T-helper 17 cell (primary cell): ENCODE data around the gene PCDH18. TPM values are rescaled to one million over a fixed set of nuclear protein-coding genes. Genes with fewer than 3 reads are reported as not detected.

Experiments used
- ATAC-seq: fragments of 150-1000 bp; cut with Tn5 transposase; 2 replicates; pipeline ENCODE4 v1.10.0; 2021; ENCODE audit warnings: mild to moderate bottlenecking, moderate library complexity
- DNase-seq, 3 donors: peaks; one replicate each; pipeline versions ENCODE4 v3.0.0 to v3.0.0-alpha.2; 2020 to 2021
- H3K9me3 ChIP-seq: one replicate; pipeline ENCODE4 v1.7.0; 2013; ENCODE audit warnings: low read length, mild to moderate bottlenecking; ENCODE audit not compliant: control insufficient read depth, poor library complexity, severe bottlenecking
- H3K27ac Mint-ChIP-seq: one replicate; pipeline ENCODE4 v1.8.0; 2022; ENCODE audit warnings: mild to moderate bottlenecking, moderate library complexity, mixed read lengths
- H3K27me3 Mint-ChIP-seq: one replicate; pipeline ENCODE4 v1.8.0; 2022; ENCODE audit warnings: mixed read lengths
- H3K36me3 Mint-ChIP-seq: one replicate; pipeline ENCODE4 v1.8.0; 2022; ENCODE audit warnings: low read depth, mixed read lengths
- H3K4me1 Mint-ChIP-seq: one replicate; pipeline ENCODE4 v1.8.0; 2022; ENCODE audit warnings: mild to moderate bottlenecking, mixed read lengths
- H3K4me3 Mint-ChIP-seq: one replicate; pipeline ENCODE4 v1.8.0; 2022; ENCODE audit warnings: mild to moderate bottlenecking, moderate library complexity, mixed read lengths
- total RNA-seq, 4 donors: library from RNA in 2 of 4; stranded (reverse) in 2 of 4; gene quantifications; one replicate each; pipeline ENCODE4 v1.2.3 and lab custom pipeline; 2022 to 2026

PCDH18 gene
- total RNA-seq (under 1 TPM in 1 of 2 donors, not detected in 1; 0.05 TPM), total RNA-seq (lab: John Stamatoyannopoulos, UW) (0 to 0.45 reads per million in 2 donors)

GRCh38 chr4:137531986-137532868 is at the start of gene PCDH18:
PCDH18 (minus strand) TSS chr4:137532494; CDS start chr4:137532088, 406 bp downstream.
- Mint-ChIP-seq H3K27me3 (no peaks in the 10 kb centered on the region), H3K27ac (no peak within 1 kb of the TSS), H3K4me1 (peaks cover 3% of the 10 kb centered on the region), H3K36me3 (no peaks in the 10 kb centered on the region), H3K4me3 (no peak within 1 kb of the TSS)
- DNase-seq (no peak), ATAC-seq (peak; percentile 62)
- no peaks in the 10 kb centered on the region for H3K9me3 ChIP-seq

- Mint-ChIP-seq H3K27me3 (no peaks in the 10 kb centered on the region), H3K27ac (no peak overlapping the region), H3K4me1 (no peaks in the 10 kb centered on the region), H3K36me3 (no peaks in the 10 kb centered on the region), H3K4me3 (no peak overlapping the region)
- H3K9me3 ChIP-seq: no peaks in the 10 kb centered on the region
- ATAC-seq: no peak
- no peak for DNase-seq
Measured at GRCh38 chr4:137576446-137576845, 44.2 kb upstream of the PCDH18 start.

DNA sequence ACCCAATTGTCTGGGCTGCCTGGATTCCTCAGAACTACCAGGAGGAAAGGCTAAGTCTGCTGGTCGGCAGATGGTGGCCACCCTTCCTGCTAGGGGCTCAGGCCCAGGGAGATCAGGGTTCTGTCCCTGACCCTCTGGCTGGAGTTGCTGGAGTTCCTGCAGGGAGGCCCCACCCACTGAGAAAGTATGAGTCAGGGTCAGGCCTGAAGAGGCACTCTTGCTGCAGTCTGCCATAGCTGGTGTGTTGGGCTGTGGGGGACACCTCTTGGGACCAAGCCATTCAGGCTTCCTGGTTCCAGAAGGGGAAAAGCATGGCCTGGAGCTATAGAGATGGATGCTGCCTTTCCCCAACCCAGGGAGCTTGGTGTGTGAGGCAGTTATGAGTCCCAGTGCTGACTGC is 40.4 kb upstream of the PCDH18 start:
- Mint-ChIP-seq H3K4me1 (no peaks in the 10 kb centered on the region), H3K4me3 (no peak overlapping the region), H3K27ac (no peak overlapping the region), H3K27me3 (no peaks in the 10 kb centered on the region), H3K36me3 (no peaks in the 10 kb centered on the region)
- DNase-seq (no peak), ATAC-seq (no peak)
- H3K9me3 ChIP-seq: no peaks in the 10 kb centered on the region

DNA sequence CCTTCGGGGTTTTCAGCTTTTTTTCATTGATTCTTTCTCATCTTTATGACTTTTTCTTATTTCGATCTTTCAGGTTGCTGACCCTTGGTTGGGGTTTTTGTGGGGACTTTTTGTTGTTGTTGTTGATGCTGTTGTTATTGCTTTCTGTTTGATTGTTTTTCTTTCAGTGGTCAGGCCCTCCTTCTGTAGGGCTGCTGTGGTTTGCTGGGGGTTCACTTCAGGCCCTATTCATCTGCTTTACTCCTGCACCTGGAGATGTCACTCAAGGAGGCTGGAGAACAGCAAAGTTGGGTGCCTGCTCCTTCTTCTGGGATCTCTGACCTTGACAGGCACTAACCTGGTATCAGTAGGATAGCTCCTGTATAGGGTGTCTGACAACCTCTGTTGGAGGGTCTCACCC is 39.9 kb upstream of the PCDH18 start:
- ATAC-seq (no peak), DNase-seq (no peak)
- no peak overlapping the region for H3K27ac Mint-ChIP-seq
- no peaks in the 10 kb centered on the region for H3K27me3 Mint-ChIP-seq
- H3K4me1 Mint-ChIP-seq: no peaks in the 10 kb centered on the region
- no peaks in the 10 kb centered on the region for H3K36me3 Mint-ChIP-seq
- no peaks in the 10 kb centered on the region for H3K9me3 ChIP-seq
- no peak overlapping the region for H3K4me3 Mint-ChIP-seq

- Mint-ChIP-seq H3K27me3 (no peaks in the 10 kb centered on the region), H3K36me3 (no peaks in the 10 kb centered on the region), H3K27ac (no peak overlapping the region), H3K4me1 (no peaks in the 10 kb centered on the region), H3K4me3 (no peak overlapping the region)
- ATAC-seq: no peak
- no peak for DNase-seq
- no peaks in the 10 kb centered on the region for H3K9me3 ChIP-seq
Measured at GRCh38 chr4:137559801-137560200, 27.5 kb upstream of the PCDH18 start.

GRCh38 chr4:137558951-137559350 is 26.7 kb upstream of the PCDH18 start:
- Mint-ChIP-seq H3K27ac (no peak overlapping the region), H3K4me1 (no peaks in the 10 kb centered on the region), H3K36me3 (no peaks in the 10 kb centered on the region), H3K27me3 (no peaks in the 10 kb centered on the region), H3K4me3 (no peak overlapping the region)
- no peaks in the 10 kb centered on the region for H3K9me3 ChIP-seq
- DNase-seq (no peak), ATAC-seq (no peak)

DNA sequence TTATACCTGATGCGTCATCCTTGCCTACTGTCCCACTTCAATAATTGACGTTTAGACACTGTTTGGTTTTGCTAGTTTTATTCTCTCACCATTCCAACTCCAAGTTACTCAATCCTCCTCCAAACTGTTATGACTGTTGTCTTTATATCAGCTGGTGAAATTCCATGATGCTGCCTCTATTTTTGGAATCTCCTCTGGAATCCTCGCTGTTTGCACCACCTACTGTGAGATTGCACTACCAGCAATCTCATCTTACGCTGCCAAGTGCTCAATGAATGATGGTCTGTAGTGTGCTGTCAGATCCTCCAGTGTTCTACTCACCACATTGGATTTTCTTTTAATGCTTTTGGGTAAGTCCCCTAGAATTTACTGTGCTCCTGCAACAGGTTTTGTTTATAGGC is 13.2 kb upstream of the PCDH18 start:
- H3K4me3 Mint-ChIP-seq: no peak overlapping the region
- H3K27ac Mint-ChIP-seq: no peak overlapping the region
- ATAC-seq (no peak), DNase-seq (no peak)
- H3K36me3 Mint-ChIP-seq: no peaks in the 10 kb centered on the region
- no peaks in the 10 kb centered on the region for H3K27me3 Mint-ChIP-seq
- H3K9me3 ChIP-seq: no peaks in the 10 kb centered on the region
- H3K4me1 Mint-ChIP-seq: no peaks in the 10 kb centered on the region

DNA sequence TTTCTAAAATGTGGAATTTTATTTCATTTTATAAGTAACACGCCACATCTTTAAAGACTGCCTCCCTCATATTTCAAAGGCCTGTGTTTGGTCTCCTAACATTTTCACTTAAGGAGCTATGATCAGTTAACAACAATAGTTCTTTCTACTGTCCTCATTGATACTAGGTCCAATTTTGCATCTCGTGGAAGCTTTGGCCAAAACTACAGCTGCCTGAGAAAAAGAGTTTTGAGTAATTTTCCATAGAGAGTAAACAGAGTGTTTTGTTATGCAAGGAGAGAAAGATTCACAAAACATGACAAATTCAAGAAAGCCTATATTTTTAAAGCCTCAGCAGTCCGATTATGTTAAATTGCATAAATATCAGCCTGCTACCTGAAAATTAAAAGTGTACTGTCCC is 11.4 kb upstream of the PCDH18 start:
- H3K4me1 Mint-ChIP-seq: no peaks in the 10 kb centered on the region
- ATAC-seq (no peak), DNase-seq (no peak)
- H3K9me3 ChIP-seq: no peaks in the 10 kb centered on the region
- H3K27ac Mint-ChIP-seq: no peak overlapping the region
- H3K36me3 Mint-ChIP-seq: no peaks in the 10 kb centered on the region
- no peak overlapping the region for H3K4me3 Mint-ChIP-seq
- H3K27me3 Mint-ChIP-seq: no peaks in the 10 kb centered on the region

GRCh38 chr4:137543198-137543597 is 10.9 kb upstream of the PCDH18 start:
- Mint-ChIP-seq H3K4me1 (no peaks in the 10 kb centered on the region), H3K27me3 (no peaks in the 10 kb centered on the region), H3K27ac (no peak overlapping the region), H3K4me3 (no peak overlapping the region), H3K36me3 (no peaks in the 10 kb centered on the region)
- DNase-seq: no peak
- ATAC-seq: no peak
- no peaks in the 10 kb centered on the region for H3K9me3 ChIP-seq

DNA sequence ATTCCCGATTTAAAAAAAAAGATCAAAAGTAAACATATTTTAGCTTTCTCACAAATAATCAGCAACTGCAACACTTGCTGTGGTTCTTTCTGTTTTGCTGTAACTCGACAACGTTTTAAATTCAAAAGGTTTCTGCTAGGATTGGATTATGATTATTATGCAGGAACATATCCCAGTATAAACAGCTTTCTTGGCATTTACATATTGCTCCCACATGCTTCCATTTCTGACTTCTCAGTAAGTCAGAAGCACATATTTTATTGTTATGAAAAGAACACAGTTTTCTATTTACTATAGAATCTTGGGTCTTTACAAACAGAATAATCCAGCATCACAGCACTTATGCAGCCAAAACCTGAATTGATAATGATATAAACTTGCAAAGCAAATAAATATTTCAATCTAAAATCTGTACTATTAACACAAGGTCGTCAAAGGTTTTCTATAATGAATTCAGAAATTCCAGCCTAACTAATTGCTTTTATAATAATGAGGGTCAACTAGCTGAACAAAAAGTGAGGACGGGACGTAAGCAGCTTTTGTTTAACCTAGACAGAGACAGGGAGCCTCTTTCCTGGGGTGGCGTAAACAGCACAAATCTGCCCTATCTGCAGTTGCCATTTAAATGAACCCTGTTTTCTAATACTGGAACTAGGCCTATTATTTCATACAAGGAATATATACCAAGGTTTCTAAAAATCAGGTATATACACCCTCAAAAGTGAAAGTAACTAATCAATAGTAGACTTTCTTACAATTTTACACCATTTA is 9.8 kb upstream of the PCDH18 start:
- no peaks in the 10 kb centered on the region for H3K9me3 ChIP-seq
- Mint-ChIP-seq H3K4me3 (no peak overlapping the region), H3K27me3 (no peaks in the 10 kb centered on the region), H3K36me3 (no peaks in the 10 kb centered on the region), H3K4me1 (no peaks in the 10 kb centered on the region), H3K27ac (no peak overlapping the region)
- DNase-seq (no peak), ATAC-seq (no peak)

DNA sequence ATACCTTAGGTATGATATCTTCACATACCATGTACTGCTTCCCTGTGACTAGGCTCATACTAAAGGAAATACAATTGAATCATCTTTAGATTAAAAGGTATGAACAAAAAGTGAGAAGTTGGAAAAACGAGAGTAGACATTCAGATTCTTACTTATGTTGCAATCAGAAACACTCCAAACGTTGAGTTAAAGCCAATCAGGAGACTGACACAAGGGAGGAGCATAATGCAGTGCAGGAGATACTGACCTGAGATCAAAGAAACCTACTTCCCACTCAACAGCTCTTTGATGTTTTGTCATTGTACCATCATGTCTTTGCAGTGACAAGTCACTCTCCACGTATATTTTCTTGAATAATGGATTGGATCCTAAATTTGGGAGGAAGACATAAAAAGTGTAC is 8.9 kb upstream of the PCDH18 start:
- Mint-ChIP-seq H3K27ac (no peak overlapping the region), H3K36me3 (no peaks in the 10 kb centered on the region), H3K27me3 (no peaks in the 10 kb centered on the region), H3K4me1 (no peaks in the 10 kb centered on the region), H3K4me3 (no peak overlapping the region)
- no peaks in the 10 kb centered on the region for H3K9me3 ChIP-seq
- DNase-seq: no peak
- no peak for ATAC-seq

DNA sequence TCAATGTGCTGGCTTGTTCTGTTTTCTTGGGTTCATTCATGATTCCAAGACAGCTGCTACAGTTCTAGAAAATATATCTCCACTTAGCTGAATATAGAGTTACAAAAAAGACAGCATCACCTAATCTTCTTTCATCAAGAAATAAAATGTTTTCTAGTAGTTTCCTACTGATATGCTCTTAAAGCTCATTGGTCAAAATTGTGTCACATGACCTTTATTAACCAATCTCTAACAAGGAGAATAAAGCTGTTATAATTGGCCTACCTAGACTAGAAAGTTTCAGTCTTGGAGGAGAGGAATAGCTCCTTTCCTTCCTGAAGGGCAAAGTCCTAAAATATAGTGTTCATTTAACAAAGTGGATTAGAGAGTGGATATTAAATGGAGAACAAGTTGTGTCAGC is 8.1 kb upstream of the PCDH18 start:
- Mint-ChIP-seq H3K27ac (no peak overlapping the region), H3K4me1 (no peaks in the 10 kb centered on the region)

DNA sequence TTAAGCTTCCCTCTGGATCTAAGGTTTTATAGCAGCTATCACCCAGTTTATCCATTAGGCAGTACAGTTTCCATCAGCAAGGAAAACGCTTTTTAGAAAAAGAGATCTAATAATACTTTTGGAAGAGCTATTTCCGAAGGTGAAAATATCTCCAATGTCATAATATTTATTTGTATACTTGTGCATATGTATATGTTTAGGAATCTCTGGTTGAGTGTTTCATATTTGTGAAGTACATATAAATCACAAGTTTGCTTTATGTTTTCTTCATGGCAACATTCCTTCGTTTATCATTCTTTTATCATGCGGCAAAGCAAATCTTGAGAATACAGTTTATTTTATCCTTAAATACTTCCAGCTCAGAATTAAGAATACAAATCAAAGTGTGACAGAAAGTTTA is 6.2 kb upstream of the PCDH18 start:
- H3K9me3 ChIP-seq: no peaks in the 10 kb centered on the region
- no peak overlapping the region for H3K4me3 Mint-ChIP-seq
- no peak for DNase-seq

More for the DNA sequence above, 8.1 kb upstream of the PCDH18 start:
- DNase-seq (no peak), ATAC-seq (no peak)
- no peaks in the 10 kb centered on the region for H3K9me3 ChIP-seq
- Mint-ChIP-seq H3K27me3 (no peaks in the 10 kb centered on the region), H3K4me3 (no peak overlapping the region), H3K36me3 (no peaks in the 10 kb centered on the region)

More for the DNA sequence above, 6.2 kb upstream of the PCDH18 start:
- no peaks in the 10 kb centered on the region for H3K36me3 Mint-ChIP-seq
- peaks cover 2% of the 10 kb centered on the region for H3K4me1 Mint-ChIP-seq
- no peaks in the 10 kb centered on the region for H3K27me3 Mint-ChIP-seq
- no peak for ATAC-seq
- no peak overlapping the region for H3K27ac Mint-ChIP-seq
